GM19328 (cell line): Measurements from ENCODE around the gene GPATCH4.
"Not testable (repeated sequence)": the region's sequence is repeated elsewhere in the genome, so short reads cannot be mapped to it uniquely, and the experiment has no call there.

Source experiments
- ATAC-seq: cut with Tn5 transposase; IDR thresholded peaks from one replicate; pipeline ENCODE4 v1.9.1; 2021; ENCODE audit warnings: mild to moderate bottlenecking, moderate library complexity; ENCODE audit not compliant: unreplicated experiment

The GPATCH4 gene

DNA sequence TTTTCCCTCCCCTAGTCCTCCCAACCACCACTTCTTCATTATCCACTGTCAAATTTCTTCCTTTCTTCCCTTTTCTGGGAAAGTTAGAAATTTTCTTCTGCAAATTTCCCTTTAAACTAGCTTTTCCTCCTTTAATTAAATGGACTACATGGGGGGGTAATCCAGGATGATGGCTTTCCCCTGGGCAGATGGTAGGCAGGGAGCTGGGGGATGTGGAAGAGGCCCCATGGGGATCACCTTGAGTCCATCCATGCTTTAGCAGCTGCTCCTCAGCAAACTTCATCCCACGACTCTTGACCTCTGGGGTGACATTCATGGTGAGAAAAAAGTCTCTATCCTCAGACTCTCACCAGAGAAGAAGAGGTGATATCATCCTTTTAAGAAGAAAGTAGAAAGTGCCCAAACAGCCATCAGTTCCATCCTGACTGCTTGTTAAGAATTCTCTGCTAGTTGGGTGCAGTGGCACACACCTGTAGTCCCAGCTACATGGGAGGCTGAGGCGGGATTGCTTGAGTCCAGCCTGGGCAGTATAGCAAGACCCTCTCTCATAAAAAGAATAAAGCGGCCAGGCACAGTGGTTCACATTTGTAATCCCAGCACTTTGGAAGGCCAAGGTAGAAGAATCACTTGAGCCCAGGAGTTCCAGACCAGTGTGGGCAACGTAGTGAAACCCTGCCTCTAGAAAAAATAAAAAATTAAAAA lies 2.4 kb downstream of the GPATCH4 start:
- no peak for ATAC-seq

- ATAC-seq, result no peak
These were observed 3.2 kb downstream of the GPATCH4 start for GRCh38 chr1:156598125-156598524.

- ATAC-seq, result no peak
These were observed 4.9 kb downstream of the GPATCH4 start for GRCh38 chr1:156596426-156596825.

GRCh38 chr1:156595016-156595415 lies 6.3 kb downstream of the GPATCH4 start:
- ATAC-seq, result no peak

DNA sequence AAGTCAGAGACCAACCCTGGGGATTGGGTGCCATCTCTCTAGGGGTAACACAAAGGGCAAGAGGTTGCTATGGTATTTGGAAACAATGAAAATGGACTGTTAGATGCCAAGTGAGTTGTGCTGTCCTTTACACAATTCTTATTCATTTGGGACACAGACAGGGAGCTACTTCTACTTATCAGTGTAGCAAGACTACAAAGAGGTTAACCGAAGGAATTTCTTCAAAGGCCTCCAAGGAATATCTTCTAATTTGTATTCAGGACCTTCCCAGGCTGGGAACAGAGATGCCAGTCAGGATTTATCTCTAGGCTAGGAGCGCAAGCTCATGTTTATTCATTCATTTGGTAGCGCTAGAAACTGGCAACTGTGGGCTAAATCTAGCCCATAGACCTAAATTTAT lies 7.1 kb downstream of the GPATCH4 start:
- no peak for ATAC-seq

GRCh38 chr1:156593661-156593989 lies 7.7 kb downstream of the GPATCH4 start:
- ATAC-seq, result no peak

GRCh38 chr1:156592910-156593660 lies 8.2 kb downstream of the GPATCH4 start:
- ATAC-seq, result no peak

DNA sequence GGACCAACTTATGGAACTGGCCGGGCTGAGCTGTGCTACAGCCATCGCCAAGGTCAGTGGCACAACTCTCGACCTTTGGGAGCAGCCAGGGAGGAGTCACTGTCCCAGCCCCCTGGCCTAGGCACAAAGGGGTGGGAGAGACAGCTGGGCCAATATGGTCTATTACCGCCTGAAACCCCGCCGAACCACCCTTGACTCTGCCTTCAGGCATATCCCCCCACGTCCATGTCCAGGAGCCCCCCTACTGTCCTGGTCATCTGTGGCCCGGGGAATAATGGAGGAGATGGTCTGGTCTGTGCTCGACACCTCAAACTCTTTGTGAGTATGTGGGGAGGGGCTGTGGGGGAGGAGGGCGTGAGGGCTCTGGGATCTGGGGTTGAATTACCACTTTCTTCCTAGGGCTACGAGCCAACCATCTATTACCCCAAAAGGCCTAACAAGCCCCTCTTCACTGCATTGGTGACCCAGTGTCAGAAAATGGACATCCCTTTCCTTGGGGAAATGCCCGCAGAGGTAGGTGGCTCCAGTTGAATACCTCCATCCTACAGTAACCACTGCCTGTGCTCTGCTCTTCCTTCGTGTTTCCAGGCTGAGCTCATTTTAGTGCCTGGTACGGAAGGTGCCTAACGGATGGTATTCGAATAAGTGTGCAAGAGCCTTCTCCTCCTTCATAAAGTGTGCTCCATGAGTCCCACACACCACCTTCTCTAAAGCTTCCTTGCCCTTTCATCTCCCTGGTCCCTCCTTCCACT lies 8.9 kb downstream of the GPATCH4 start:
- ATAC-seq, result no peak

DNA sequence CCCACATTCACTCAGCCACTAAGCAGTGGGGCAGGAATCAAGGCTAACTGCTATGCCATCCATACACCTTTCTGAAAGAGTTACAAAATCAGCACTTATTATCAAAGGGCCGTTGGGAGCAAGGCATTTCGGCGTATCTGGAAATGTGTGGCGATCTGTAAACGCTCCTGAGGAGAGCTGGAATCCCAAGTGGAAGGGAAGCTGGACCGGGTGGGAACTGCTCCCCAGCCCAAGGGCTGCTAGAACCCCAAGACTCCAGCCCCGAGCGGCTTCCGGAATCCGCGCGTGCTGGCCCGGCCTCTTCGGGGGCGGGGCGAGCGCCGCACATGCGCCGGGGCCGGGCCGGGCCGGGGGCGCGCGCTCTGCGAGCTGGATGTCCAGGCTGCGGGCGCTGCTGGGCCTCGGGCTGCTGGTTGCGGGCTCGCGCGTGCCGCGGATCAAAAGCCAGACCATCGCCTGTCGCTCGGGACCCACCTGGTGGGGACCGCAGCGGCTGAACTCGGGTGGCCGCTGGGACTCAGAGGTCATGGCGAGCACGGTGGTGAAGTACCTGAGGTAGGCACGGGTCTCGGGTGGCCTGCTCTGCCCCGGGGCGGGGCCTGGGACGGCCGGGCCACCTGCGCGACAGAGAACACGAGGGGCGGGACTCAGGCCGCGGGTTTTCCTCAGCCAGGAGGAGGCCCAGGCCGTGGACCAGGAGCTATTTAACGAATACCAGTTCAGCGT lies 9.7 kb downstream of the GPATCH4 start, which contains the start of gene NAXE:
Gene NAXE (plus strand): TSS at position 345 of the 726 bp plus-strand sequence. CDS start 29 bp downstream, at position 374.
- ATAC-seq, result peak; percentile 80

GRCh38 chr1:156591181-156591431 lies 10.2 kb downstream of the GPATCH4 start:
- ATAC-seq, result no peak

DNA sequence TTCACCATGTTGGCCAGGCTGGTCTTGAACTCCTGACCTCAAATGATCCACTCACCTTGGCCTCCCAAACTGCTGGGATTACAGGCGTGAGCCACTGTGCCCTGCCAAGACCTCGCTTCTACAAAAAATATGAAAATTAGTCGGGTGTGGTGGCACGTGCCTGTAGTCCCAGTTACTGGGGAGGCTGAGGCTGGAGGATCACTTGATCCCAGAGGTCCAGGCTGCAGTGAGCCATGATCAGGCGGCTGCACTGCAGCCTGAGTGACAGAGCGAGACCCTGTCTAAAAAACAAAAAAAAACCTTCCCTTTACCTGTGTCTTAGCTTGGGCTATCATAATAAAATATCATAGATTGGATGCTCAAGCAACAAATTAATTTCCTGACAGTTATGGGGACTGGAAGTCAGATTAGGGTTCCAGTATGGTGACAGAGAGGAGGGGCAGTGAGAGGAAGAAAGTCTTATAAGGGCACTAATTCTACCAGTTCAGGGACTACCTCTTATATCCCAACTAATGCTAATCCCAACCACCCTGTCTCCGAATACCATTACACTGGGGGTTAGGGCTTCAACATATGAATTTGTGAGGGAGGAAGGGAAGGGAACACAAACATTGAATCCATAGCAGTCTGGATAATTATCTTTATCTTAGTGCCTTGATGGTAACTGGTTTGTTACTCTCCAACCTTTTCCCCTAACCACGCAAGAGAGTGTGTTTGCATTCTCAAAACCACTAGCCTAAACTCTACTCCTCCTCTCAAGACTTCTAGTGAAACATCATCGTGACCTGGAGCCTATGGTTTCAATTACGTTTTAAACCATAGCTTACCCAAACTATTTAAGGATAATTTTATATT lies 10.7 kb downstream of the GPATCH4 start:
- no peak for ATAC-seq

DNA sequence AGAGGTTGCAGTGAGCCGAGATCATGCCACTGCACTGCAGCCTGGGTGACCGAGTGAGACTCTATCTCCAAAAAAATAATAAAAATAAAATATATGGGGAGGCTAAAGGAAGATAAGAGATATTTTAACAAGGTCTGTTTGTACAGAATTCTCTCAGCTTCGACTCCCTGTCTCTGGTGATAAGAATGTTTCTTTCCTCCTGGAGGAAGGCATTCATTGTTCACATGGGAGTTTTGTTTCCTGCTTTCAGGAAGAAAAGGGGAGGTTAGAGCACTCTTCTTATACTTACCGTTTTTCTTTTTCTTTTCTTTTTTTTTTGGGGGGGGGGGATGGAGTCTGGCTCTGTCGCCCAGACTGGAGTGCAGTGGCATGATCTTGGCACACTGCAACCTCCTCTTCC lies 11.7 kb downstream of the GPATCH4 start:
- ATAC-seq, result no peak

- ATAC-seq, result not testable (repeated sequence)
These were observed 13.4 kb downstream of the GPATCH4 start for GRCh38 chr1:156587927-156588326.

DNA sequence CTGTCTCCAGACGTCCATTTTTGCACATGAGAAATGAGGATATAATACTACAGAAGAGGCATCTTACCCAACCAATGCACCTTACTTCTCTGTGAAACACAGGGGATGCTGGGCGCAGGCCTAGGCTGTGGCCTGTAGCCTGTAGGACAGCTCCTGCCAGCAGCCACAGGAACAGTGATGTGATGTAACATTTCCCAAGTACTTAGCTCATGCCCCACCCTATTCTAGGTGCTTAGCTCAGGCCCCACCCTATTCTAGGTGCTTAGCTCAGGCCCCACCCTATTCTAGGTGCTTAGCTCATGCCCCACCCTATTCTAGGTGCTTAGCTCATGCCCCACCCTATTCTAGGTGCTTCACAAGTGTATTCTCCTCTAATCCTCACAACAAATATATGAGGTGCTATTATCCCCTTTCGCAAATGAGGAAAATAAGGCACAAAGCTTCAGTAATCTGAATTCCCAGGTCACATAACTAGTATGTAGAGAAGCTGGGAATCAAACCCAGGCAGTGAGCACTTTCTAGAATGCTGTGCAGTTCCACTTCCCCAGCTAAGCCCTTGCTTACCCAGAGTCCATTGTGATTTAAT lies 14.3 kb downstream of the GPATCH4 start:
- ATAC-seq, result no peak

DNA sequence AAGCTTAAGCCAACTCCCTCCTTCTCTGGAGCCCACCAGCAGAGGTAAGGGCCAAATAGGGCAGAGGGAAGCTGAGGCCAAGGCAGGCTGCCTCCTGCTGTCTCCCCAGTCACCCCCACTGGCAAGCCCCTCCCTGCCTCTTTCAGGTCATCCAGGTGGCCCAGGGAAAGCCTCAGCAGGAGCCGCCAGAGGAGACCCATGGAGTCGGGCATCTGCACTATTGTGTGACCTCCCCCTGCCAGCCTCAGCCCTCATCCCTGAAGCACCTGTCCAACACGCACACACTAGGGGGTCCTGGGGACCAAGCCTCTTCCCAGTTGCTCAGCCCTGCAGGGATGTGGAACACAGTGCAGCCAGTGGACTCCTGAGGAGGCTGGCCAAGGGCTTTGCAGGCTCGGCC lies 15.0 kb downstream of the GPATCH4 start:
- ATAC-seq, result no peak

- ATAC-seq, result no peak
These were observed 16.5 kb downstream of the GPATCH4 start for GRCh38 chr1:156584813-156585212.

GRCh38 chr1:156583821-156584622 lies 17.3 kb downstream of the GPATCH4 start:
- ATAC-seq, result no peak

- ATAC-seq, result no peak
These were observed 18.8 kb downstream of the GPATCH4 start for GRCh38 chr1:156582388-156583017.
